ENCODE data around the gene EXOC7.

The EXOC7 gene

GRCh38 chr17:76103274-76104139, at the start of gene EXOC7:
Gene EXOC7 (minus strand): TSS chr17:76103787. CDS start chr17:76103692, 95 bp downstream.
- Mint-ChIP-seq H3K4me1 (peaks cover 20% of the 10 kb centered on the region), H3K27me3 (no peaks in the 10 kb centered on the region), H3K27ac (peak within 1 kb of the TSS; percentile 91), H3K9me3 (no peaks in the 10 kb centered on the region), H3K4me3 (peak within 1 kb of the TSS; percentile 91), H3K36me3 (peaks cover 25% of the 10 kb centered on the region)
- ATAC-seq, result peak; percentile 96

- Mint-ChIP-seq H3K4me1 (no peaks in the 10 kb centered on the region), H3K36me3 (no peaks in the 10 kb centered on the region), H3K27me3 (peaks cover 19% of the 10 kb centered on the region), H3K4me3 (no peak overlapping the region), H3K9me3 (no peaks in the 10 kb centered on the region), H3K27ac (no peak overlapping the region)
- ATAC-seq, result no peak
These were observed 49.6 kb upstream of the EXOC7 start for GRCh38 chr17:76153202-76153601.

GRCh38 chr17:76152591-76152990, 49.0 kb upstream of the EXOC7 start:
- no peaks in the 10 kb centered on the region for H3K9me3 Mint-ChIP-seq
- no peak overlapping the region for H3K4me3 Mint-ChIP-seq
- no peak for ATAC-seq
- peaks cover 13% of the 10 kb centered on the region for H3K27me3 Mint-ChIP-seq
- no peaks in the 10 kb centered on the region for H3K36me3 Mint-ChIP-seq
- H3K4me1 Mint-ChIP-seq, result no peaks in the 10 kb centered on the region
- no peak overlapping the region for H3K27ac Mint-ChIP-seq

- Mint-ChIP-seq H3K27ac (no peak overlapping the region), H3K4me3 (no peak overlapping the region), H3K27me3 (peaks cover 6% of the 10 kb centered on the region), H3K36me3 (no peaks in the 10 kb centered on the region), H3K4me1 (no peaks in the 10 kb centered on the region), H3K9me3 (no peaks in the 10 kb centered on the region)
- no peak for ATAC-seq
These were observed 48.4 kb upstream of the EXOC7 start for GRCh38 chr17:76151896-76152454.

- no peak for ATAC-seq
- Mint-ChIP-seq H3K4me1 (peaks cover 8% of the 10 kb centered on the region), H3K9me3 (no peaks in the 10 kb centered on the region), H3K27me3 (no peaks in the 10 kb centered on the region), H3K36me3 (no peaks in the 10 kb centered on the region), H3K4me3 (no peak overlapping the region), H3K27ac (no peak overlapping the region)
These were observed 47.4 kb upstream of the EXOC7 start for GRCh38 chr17:76150712-76151622.

GRCh38 chr17:76149214-76149613, 45.6 kb upstream of the EXOC7 start:
- H3K36me3 Mint-ChIP-seq, result no peaks in the 10 kb centered on the region
- no peak for ATAC-seq
- H3K27ac Mint-ChIP-seq, result no peak overlapping the region
- no peak overlapping the region for H3K4me3 Mint-ChIP-seq
- no peaks in the 10 kb centered on the region for H3K9me3 Mint-ChIP-seq
- H3K27me3 Mint-ChIP-seq, result no peaks in the 10 kb centered on the region
- peaks cover 24% of the 10 kb centered on the region for H3K4me1 Mint-ChIP-seq

GRCh38 chr17:76148015-76148326, 44.4 kb upstream of the EXOC7 start:
- peaks cover 33% of the 10 kb centered on the region for H3K4me1 Mint-ChIP-seq
- no peak for ATAC-seq
- no peaks in the 10 kb centered on the region for H3K27me3 Mint-ChIP-seq
- H3K36me3 Mint-ChIP-seq, result no peaks in the 10 kb centered on the region
- no peaks in the 10 kb centered on the region for H3K9me3 Mint-ChIP-seq
- H3K4me3 Mint-ChIP-seq, result no peak overlapping the region
- H3K27ac Mint-ChIP-seq, result no peak overlapping the region

- Mint-ChIP-seq H3K36me3 (no peaks in the 10 kb centered on the region), H3K27me3 (no peaks in the 10 kb centered on the region), H3K4me1 (peaks cover 37% of the 10 kb centered on the region), H3K27ac (peak overlapping the region; percentile 96), H3K9me3 (no peaks in the 10 kb centered on the region), H3K4me3 (no peak overlapping the region)
- ATAC-seq, result no peak
These were observed 43.8 kb upstream of the EXOC7 start for GRCh38 chr17:76147211-76148014.

GRCh38 chr17:76146053-76146851, 42.7 kb upstream of the EXOC7 start:
- peaks cover 49% of the 10 kb centered on the region for H3K4me1 Mint-ChIP-seq
- H3K4me3 Mint-ChIP-seq, result peak overlapping the region; percentile 54
- no peak for ATAC-seq
- no peaks in the 10 kb centered on the region for H3K36me3 Mint-ChIP-seq
- H3K27ac Mint-ChIP-seq, result peak overlapping the region; percentile 96
- H3K9me3 Mint-ChIP-seq, result no peaks in the 10 kb centered on the region
- H3K27me3 Mint-ChIP-seq, result no peaks in the 10 kb centered on the region

GRCh38 chr17:76145231-76146052, 41.9 kb upstream of the EXOC7 start:
- Mint-ChIP-seq H3K4me3 (peak overlapping the region; percentile 30), H3K36me3 (no peaks in the 10 kb centered on the region), H3K27ac (peak overlapping the region; percentile 96), H3K9me3 (no peaks in the 10 kb centered on the region), H3K27me3 (peaks cover 4% of the 10 kb centered on the region), H3K4me1 (peaks cover 54% of the 10 kb centered on the region)
- ATAC-seq, result peak; percentile 68

GRCh38 chr17:76142585-76143041, 39.0 kb upstream of the EXOC7 start:
- no peak for ATAC-seq
- H3K4me1 Mint-ChIP-seq, result peaks cover 63% of the 10 kb centered on the region
- H3K27me3 Mint-ChIP-seq, result peaks cover 32% of the 10 kb centered on the region
- H3K4me3 Mint-ChIP-seq, result no peak overlapping the region
- no peaks in the 10 kb centered on the region for H3K36me3 Mint-ChIP-seq
- peak overlapping the region; percentile 55 for H3K27ac Mint-ChIP-seq
- no peaks in the 10 kb centered on the region for H3K9me3 Mint-ChIP-seq

GRCh38 chr17:76142039-76142584, 38.5 kb upstream of the EXOC7 start:
- no peak for ATAC-seq
- Mint-ChIP-seq H3K9me3 (no peaks in the 10 kb centered on the region), H3K36me3 (no peaks in the 10 kb centered on the region), H3K4me1 (peaks cover 63% of the 10 kb centered on the region), H3K4me3 (peak overlapping the region; percentile 66), H3K27ac (peak overlapping the region; percentile 55), H3K27me3 (peaks cover 35% of the 10 kb centered on the region)

Data from stimulated activated memory B cell treated with anti-CD40 and anti-IgM and Interleukin-4, amounts not matched to agents 10 μg/mL and 1 μg/mL and 100 μg/mL, for 72 hours (primary cell).